Peyer's patch (tissue), 4 donors: Measurements from ENCODE around the gene WNT5A. TPM values are rescaled to one million over a fixed set of nuclear protein-coding genes. Genes with fewer than 3 reads are reported as not detected.

ENCODE experiments used
- DNase-seq, 3 donors: peaks; one replicate each; pipeline ENCODE4 v3.0.0-alpha.2; 2017 to 2019
- H3K27ac ChIP-seq, 4 donors: fragments of 200-600 bp; sonication (generic); one replicate each; pipeline ENCODE4 v1.5.1; 2016 to 2019
- H3K27me3 ChIP-seq, 2 donors: fragments of 200-600 bp; sonication (generic); one replicate each; pipeline ENCODE4 v1.5.1; 2019
- H3K36me3 ChIP-seq, 3 donors: fragments of 200-600 bp; sonication (generic); one replicate each; pipeline ENCODE4 v1.5.1; 2016 to 2019
- H3K4me1 ChIP-seq, 4 donors: fragments of 200-600 bp; sonication (generic); one replicate each; pipeline ENCODE4 v1.5.1; 2016 to 2019
- H3K4me3 ChIP-seq, 4 donors: fragments of 200-600 bp; sonication (generic); 1 replicate in 3 of 4; 2 replicates in 1 of 4; pipeline ENCODE4 v1.5.1; 2016 to 2019; ENCODE audit warnings: mild to moderate bottlenecking in 1 of 4
- H3K9me3 ChIP-seq, 4 donors: fragments of 200-600 bp; sonication (generic); one replicate each; pipeline ENCODE4 v1.5.1; 2016 to 2019; ENCODE audit warnings: mild to moderate bottlenecking in 1 of 4
- CTCF ChIP-seq, 6 experiments: fragments of 450-650 bp in 4 of 6; fragments of 200-600 bp in 2 of 6; sonication (generic) in 1 of 6; IDR thresholded peaks; one replicate each; pipeline ENCODE4 v1.5.1; 2017 to 2019; ENCODE audit warnings: antibody characterized with exemption in 6 of 6, mild to moderate bottlenecking in 3 of 6, moderate library complexity in 1 of 6
- POLR2A ChIP-seq, 2 donors: fragments of 450-650 bp; IDR thresholded peaks; one replicate each; pipeline ENCODE4 v1.5.1; 2017; ENCODE audit warnings: antibody characterized with exemption in 2 of 2, mild to moderate bottlenecking in 2 of 2, moderate library complexity in 2 of 2
- total RNA-seq, 4 donors: library from RNA; depleted of rRNA; stranded (reverse); fragments of >200 nt; gene quantifications; one replicate each; pipeline ENCODE4 v1.1.0, GENCODE V29; 2016

Gene WNT5A
- total RNA-seq, 4 donors from 2014 or later, result 4.6 to 8.6 (median 7.9) TPM

- no peaks in the 10 kb centered on the region for H3K9me3 ChIP-seq
- TF ChIP-seq CTCF (IDR thresholded peaks at IDR 0.05) (no peak), POLR2A (IDR thresholded peaks at IDR 0.05) (no peak)
- no peaks in the 10 kb centered on the region for H3K36me3 ChIP-seq
- H3K4me1 ChIP-seq, result peaks cover 0 to 40% (median 0%) of the 10 kb centered on the region in 4 donors
- peak overlapping the region in 1 of 4 donors; percentile 61 for H3K27ac ChIP-seq
- peaks cover 0 to 4% of the 10 kb centered on the region in 2 donors for H3K27me3 ChIP-seq
- no peak for DNase-seq
- peak overlapping the region in 1 of 4 donors; percentile 90 for H3K4me3 ChIP-seq
These were observed 2.9 kb downstream of the WNT5A start for GRCh38 chr3:55484191-55484689.

GRCh38 chr3:55483196-55484095 is 3.7 kb downstream of the WNT5A start:
- no peak for TF ChIP-seq POLR2A (IDR thresholded peaks at IDR 0.05)
- no peak for TF ChIP-seq CTCF (IDR thresholded peaks at IDR 0.05)
- no peaks in the 10 kb centered on the region for H3K36me3 ChIP-seq
- H3K27me3 ChIP-seq, result peaks cover 0 to 4% of the 10 kb centered on the region in 2 donors
- DNase-seq, result no peak
- H3K9me3 ChIP-seq, result no peaks in the 10 kb centered on the region
- peaks cover 0 to 34% (median 0%) of the 10 kb centered on the region in 4 donors for H3K4me1 ChIP-seq
- H3K27ac ChIP-seq, result peak overlapping the region in 1 of 4 donors; percentile 10
- H3K4me3 ChIP-seq, result peak overlapping the region in 2 of 4 donors; percentile 27 to 33

GRCh38 chr3:55482496-55483195 is 4.5 kb downstream of the WNT5A start:
- DNase-seq, result no peak
- Histone ChIP-seq H3K4me1 (peaks cover 0 to 33% (median 0%) of the 10 kb centered on the region in 4 donors), H3K9me3 (no peaks in the 10 kb centered on the region), H3K36me3 (no peaks in the 10 kb centered on the region), H3K27ac (peak overlapping the region in 2 of 4 donors; percentile 18 to 32), H3K4me3 (peak overlapping the region in 2 of 4 donors; percentile 33 to 43), H3K27me3 (no peaks in the 10 kb centered on the region)
- no peak for TF ChIP-seq CTCF (IDR thresholded peaks at IDR 0.05)
- TF ChIP-seq POLR2A (IDR thresholded peaks at IDR 0.05), result no peak

- Histone ChIP-seq H3K27ac (peak overlapping the region in 2 of 4 donors; percentile 18 to 32), H3K27me3 (no peaks in the 10 kb centered on the region), H3K4me1 (peaks cover 0 to 28% (median 0%) of the 10 kb centered on the region in 4 donors), H3K9me3 (no peaks in the 10 kb centered on the region), H3K4me3 (peak overlapping the region in 3 of 4 donors; percentile 20 to 43 (median 33)), H3K36me3 (no peaks in the 10 kb centered on the region)
- TF ChIP-seq CTCF (IDR thresholded peaks at IDR 0.05) (no peak), POLR2A (IDR thresholded peaks at IDR 0.05) (no peak)
- no peak for DNase-seq
These were observed 5.2 kb downstream of the WNT5A start for GRCh38 chr3:55481744-55482495.
